NCI-H128 (cell line): ENCODE data around the gene VPS8.

Experiments
- DNase-seq: peaks from one replicate; lab custom pipeline; 2025; ENCODE audit not compliant: unreplicated experiment; lab: John Stamatoyannopoulos, UW

VPS8 gene

DNA sequence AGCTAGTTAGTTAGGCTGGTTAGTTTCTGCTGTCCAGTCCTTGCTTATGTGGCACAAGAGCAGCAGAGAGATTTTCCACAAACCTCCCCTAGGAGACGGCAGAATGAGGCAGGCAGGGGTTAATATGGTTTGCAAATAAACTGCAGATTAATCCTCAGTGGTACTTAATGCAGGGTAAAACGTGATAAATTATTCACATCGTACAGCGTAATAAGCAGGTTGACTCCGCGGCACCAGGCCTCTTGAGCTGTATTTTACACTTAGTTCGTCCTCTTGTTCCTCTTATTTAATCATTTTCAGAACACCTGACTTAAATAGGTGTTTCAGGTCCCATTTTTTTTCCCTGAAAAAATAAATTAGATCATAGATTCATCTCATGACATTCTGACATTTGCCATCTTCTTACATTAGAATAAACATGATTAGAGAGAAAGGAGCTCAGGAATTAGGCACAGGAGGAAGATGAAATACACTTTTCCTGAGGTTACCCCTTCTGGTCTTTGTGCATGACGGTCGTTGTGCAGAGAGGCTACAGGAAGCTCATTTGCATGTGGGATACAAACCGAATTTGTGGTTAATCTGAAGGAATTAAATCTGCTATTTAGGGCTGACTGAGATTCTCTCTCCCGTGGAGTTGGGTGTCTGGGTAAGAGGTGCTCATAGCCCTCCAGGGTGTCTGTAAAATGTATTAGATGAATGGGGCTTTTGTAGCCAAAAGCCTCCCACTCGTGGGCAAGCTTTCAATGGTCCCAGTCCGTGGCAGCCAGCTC is 27.1 kb upstream of the VPS8 start:
- DNase-seq, result no peak

DNA sequence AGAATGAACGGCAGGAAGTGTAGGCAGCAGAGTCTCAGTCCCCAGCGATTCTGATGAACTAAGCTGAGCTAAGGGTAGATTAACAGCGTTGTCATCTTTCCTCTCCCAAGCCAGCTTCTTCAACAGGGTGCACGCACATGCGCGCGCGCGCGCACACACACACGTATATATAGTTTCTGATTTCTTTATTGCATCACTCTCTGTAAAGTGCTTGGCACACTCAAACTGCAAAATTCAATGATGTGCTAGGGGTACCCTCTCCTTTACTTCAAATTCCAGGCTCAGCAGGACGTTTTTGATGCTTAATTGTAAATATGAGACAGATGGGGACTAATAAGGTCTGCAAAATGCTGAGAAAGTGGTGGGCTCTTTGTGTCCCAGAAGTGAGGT is 26.1 kb upstream of the VPS8 start:
- DNase-seq, result no peak

- no peak for DNase-seq
Observed at GRCh38 chr3:184786280-184786941, 25.6 kb upstream of the VPS8 start.

DNA sequence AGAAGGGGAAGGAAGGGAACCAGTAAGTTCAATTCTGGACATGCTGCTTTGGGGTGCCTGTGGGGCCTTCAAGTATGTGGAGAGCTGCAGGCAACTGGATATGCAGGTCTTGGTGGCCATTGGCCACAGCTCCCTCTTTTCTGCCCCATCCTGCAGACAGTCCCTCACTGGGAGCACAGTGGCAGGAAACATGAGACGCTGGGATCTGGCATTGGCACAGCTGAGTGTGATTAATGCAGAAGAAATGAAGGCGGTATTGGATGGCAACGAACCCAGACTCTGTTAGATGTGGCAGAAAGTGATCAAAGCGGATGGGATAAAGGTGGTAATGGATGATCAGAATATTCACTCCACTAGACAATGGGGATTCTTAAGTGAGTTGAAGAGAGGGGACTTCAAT is 23.2 kb upstream of the VPS8 start:
- DNase-seq, result no peak

GRCh38 chr3:184789314-184789998 is 22.5 kb upstream of the VPS8 start:
- no peak for DNase-seq

GRCh38 chr3:184791171-184791570 is 20.8 kb upstream of the VPS8 start:
- DNase-seq, result no peak

DNA sequence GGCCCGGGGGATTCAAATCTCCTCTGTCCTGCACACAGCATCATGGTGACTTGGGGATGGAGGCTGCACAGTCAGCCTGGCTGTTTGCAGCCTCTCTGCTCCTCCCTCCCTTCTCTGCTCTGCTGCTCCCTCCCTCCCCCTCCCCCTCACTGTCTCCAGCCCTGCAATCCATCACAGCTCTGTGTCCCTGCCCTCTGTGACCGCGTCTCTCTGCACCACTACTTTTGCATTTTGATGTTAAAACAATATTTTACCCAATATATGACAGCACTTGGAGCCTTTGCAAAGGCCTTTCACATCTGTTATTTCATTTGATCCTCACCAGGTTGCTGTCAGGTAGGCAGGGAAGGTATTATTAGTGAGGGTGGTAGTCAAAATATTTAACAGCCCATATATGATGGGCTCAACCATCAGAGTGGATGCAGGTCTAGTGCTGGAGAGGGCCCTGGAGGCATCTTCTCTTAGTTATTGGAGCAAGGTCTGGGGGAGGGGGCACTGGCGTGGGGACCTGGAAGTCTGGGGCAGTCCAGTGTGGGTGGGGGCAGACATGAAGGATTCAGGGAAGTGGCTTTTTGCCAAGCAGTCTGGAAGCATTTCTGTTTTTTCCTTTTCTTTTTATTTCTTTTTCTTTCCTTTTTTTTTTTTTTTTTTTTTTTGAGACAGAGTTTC is 16.3 kb upstream of the VPS8 start:
- no peak for DNase-seq

GRCh38 chr3:184796551-184796950 is 15.4 kb upstream of the VPS8 start:
- DNase-seq, result no peak

DNA sequence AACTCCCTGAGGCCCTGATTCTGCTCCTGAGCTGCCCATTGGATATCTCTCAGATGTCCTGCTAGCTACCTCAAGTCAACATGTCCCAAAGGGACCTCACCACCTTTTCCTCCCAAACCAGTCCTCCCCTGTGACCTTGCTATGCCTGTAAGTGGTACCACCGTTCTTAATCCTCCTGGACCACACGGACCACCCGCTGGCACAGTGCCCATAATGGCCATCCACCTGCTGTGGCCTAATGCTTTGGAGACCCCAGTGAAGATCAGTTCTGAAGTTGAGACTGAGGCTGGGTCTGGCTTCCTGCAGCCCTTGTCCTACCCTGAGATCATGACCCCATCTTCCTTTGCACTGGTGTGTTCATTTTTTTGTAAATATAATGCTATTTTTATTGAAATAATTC is 15.0 kb upstream of the VPS8 start:
- DNase-seq, result no peak

DNA sequence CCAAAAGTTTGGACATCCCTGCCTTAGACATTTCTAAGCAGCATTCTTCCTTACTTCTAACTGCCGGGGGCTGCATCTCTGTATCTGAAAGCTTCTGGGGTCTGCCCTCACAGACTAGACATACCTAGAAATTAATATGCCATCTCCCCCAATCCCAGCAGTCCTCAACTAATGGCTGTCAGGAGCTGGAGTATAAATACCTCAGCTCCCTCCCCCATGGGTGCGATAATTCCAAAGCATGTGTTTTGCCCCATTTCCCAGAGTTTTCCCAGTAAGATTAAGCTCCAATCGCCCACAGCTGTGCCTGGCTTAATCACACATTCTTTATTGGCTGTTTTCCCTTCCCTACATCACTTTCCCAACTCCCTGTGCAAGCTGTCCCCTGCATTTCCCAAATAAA is 13.8 kb upstream of the VPS8 start:
- DNase-seq, result no peak

GRCh38 chr3:184800349-184800930 is 11.5 kb upstream of the VPS8 start:
- no peak for DNase-seq

DNA sequence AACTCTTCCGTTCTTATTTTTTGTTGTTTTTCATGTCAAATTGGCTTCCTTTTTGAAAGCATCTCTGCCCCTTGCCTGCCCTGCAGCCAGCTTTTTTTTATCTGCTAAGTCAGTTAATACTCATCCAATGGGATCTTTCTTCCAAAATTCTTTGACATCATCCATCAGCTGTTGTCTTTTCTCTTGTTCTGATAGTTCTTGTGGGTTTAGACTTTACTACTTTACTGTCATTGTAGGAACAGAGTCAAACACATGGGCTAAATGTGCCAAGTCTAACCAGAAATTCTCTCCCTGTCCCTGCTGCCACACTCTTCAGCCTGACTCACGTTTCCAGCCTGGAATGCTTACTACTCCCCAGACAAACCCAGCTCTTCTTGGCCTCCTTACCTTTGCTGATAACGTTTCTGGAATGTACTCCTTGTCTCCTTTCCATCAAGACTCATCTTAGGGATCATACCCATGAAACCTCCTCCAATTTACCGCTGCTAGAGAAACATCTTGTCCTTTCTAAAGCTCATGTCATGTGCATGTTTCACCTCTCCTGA is 10.7 kb upstream of the VPS8 start:
- DNase-seq, result no peak

GRCh38 chr3:184802150-184802549 is 9.8 kb upstream of the VPS8 start:
- DNase-seq, result no peak

- DNase-seq, result no peak
Observed at GRCh38 chr3:184804801-184805200, 7.2 kb upstream of the VPS8 start.

GRCh38 chr3:184805351-184806038 is 6.5 kb upstream of the VPS8 start:
- DNase-seq, result peak; percentile 14

DNA sequence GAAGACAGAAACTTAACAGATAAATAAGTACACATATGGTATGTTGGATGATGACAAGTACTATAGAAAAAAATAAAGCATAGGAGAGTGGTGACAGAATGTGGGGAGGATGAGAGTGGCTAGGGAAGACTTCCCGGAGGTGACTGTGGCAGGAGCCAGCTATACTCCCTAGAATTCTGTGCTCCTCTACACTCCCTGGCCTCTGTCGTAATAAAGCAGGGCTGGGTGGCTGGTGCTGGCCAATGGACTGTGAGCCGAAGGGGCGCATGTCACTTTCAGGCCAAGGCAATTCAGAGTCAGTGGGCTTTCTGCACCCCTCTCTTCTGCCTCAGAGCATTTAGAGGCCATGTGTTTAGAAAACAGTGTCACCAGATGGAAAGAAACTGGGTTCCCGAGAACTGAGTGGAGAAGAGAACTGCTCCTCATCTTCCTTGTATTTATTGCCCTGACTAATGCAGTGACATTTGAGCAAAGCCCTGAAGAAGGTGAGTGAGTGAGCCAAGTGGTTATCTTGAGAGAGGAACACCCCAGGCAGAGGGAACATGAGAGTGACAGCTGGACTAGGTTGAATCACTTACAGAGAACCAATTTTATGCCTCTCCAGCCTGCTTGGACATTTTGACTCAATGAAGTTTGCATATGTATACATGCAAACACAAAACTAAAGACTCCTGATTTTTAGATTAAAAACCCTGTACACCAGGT is 5.2 kb upstream of the VPS8 start:
- DNase-seq, result no peak

DNA sequence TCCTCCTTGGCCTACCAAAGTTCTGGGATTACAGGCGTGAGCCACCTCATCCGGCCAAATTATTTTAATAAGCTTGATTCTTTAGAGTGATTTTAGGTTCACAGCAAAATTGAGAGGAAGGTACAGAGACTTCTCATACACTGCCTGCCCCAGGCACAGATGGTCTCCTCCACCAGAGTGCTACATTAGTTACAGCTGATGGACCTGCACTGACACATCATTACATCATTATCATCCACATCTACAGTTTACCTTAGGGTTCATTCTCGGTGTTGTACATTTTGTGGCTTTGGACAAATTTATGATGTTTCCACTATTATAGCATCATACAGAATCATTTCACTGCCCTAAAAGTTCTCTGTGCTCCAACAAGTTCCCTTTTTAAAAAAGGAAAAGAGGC is 4.4 kb upstream of the VPS8 start:
- DNase-seq, result no peak

DNA sequence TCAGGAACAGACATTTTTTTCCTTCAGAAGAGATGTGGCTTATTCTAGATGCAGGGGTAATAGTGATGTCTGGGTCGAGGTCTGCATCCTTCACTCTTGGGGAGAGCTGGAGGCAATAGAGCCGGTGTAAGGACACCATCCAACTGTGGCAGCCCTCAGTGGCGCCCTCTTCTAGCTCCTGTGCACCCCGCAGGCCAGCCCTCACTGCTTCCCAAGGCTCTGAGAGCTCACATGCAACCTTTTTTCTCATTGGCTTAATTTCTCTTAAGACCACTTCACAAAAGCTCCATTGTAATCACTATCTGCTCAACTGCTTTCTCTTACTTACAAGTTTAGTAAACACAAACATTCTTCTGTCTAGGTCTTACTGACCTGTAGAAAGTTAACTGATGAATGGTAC is 3.9 kb upstream of the VPS8 start:
- no peak for DNase-seq

- DNase-seq, result no peak
Observed at GRCh38 chr3:184810146-184810545, 1.8 kb upstream of the VPS8 start.

DNA sequence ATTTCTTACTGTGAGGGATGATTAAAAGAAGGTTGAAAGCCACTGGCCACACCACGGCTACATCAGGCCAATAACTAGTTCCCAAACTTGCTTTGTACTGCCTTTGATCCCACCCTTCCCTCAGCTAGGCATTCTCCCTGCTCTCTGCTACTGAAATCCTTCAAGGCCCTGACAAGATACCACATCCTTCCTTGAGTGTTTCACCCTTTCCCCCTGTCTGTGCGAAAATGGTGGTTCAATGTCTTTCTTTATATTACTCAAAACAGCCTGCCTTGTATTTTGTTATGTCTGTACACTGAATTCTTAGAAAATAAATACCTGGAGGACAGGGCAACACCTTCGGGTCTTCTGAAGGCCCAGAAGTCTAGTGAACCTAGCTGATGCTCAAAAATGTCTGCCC is 932 bp upstream of the VPS8 start:
- no peak for DNase-seq
